Spleen (tissue), 11 donors: Measurements from ENCODE around the gene TYW1B. TPM values are rescaled to one million over a fixed set of nuclear protein-coding genes. Genes with fewer than 3 reads are reported as not detected.
"Not testable (repeated sequence)": the region's sequence is repeated elsewhere in the genome, so short reads cannot be mapped to it uniquely, and the experiment has no call there.

Experiments
- DNase-seq: peaks from one replicate; pipeline ENCODE4 v3.0.0-alpha.2; 2020
- H3K27ac ChIP-seq, 8 donors: fragments of 200-600 bp; sonication (generic) in 7 of 8; 1 replicate in 4 of 8; 2 replicates in 4 of 8; pipeline versions ENCODE4 v1.5.0 to v1.8.0; 2016 to 2021; ENCODE audit warnings: inconsistent platforms in 4 of 8, mild to moderate bottlenecking in 4 of 8, moderate library complexity in 1 of 8
- H3K27me3 ChIP-seq, 7 donors: fragments of 200-600 bp; sonication (generic) in 6 of 7; replicated peaks in 1 of 7; 1 replicate in 4 of 7; 2 replicates in 3 of 7; pipeline versions ENCODE4 v1.5.0 to v1.8.0; 2016 to 2021; ENCODE audit warnings: inconsistent platforms in 3 of 7, mild to moderate bottlenecking in 1 of 7
- H3K36me3 ChIP-seq, 6 donors: fragments of 200-600 bp; sonication (generic) in 5 of 6; 1 replicate in 4 of 6; 2 replicates in 2 of 6; pipeline versions ENCODE4 v1.5.0 to v1.8.0; 2016 to 2021; ENCODE audit warnings: inconsistent platforms in 2 of 6
- H3K4me1 ChIP-seq, 6 donors: fragments of 200-600 bp; sonication (generic) in 5 of 6; 1 replicate in 3 of 6; 2 replicates in 3 of 6; pipeline versions ENCODE4 v1.5.0 to v1.8.0; 2016 to 2021; ENCODE audit warnings: inconsistent platforms in 3 of 6
- H3K4me3 ChIP-seq, 8 donors: fragments of 200-600 bp; sonication (generic) in 7 of 8; 1 replicate in 4 of 8; 2 replicates in 4 of 8; pipeline versions ENCODE4 v1.5.0 to v1.8.0; 2016 to 2021; ENCODE audit warnings: inconsistent platforms in 4 of 8, mild to moderate bottlenecking in 4 of 8, moderate library complexity in 2 of 8
- H3K9me3 ChIP-seq, 8 donors: fragments of 200-600 bp; sonication (generic) in 7 of 8; 1 replicate in 4 of 8; 2 replicates in 4 of 8; pipeline versions ENCODE4 v1.5.0 to v1.8.0; 2016 to 2021; ENCODE audit warnings: inconsistent platforms in 4 of 8
- CTCF ChIP-seq, 11 experiments: fragments of 200-600 bp in 7 of 11; fragments of 450-650 bp in 4 of 11; sonication (generic) in 4 of 11; IDR thresholded peaks in 8 of 11; conservative IDR thresholded peaks in 3 of 11; 1 replicate in 7 of 11; 2 replicates in 4 of 11; pipeline versions ENCODE4 v1.4.0 to v1.8.0; 2016 to 2021; ENCODE audit warnings: antibody characterized with exemption in 11 of 11, inconsistent platforms in 4 of 11, mild to moderate bottlenecking in 1 of 11
- POLR2A ChIP-seq, 3 donors: fragments of 450-650 bp; IDR thresholded peaks; one replicate each; pipeline ENCODE4 v1.5.1; 2017; ENCODE audit warnings: antibody characterized with exemption in 3 of 3, mild to moderate bottlenecking in 1 of 3
- POLR2AphosphoS5 ChIP-seq, 3 donors: sonication (generic); formaldehyde crosslinking; IDR thresholded peaks; one replicate each; pipeline ENCODE4 v1.5.1; 2017; ENCODE audit warnings: antibody characterized with exemption in 3 of 3
- WGBS, 5 donors: extraction: QIAGEN DNeasy Blood & Tissue Kit in 3 of 5; methylation state at CpG; one replicate each; pipeline versions ENCODE4 v1.1.5 to v1.1.7; 2013 to 2018; 5-methylcytosine and 5-hydroxymethylcytosine counted together
- intact Hi-C: fragments of 100-400 bp; cut with DNase I; formaldehyde crosslinking; loops from one replicate; pipeline ENCODE4 v1.15.0; 2023; ENCODE audit warnings: low total_unique reads
- polyA plus RNA-seq, 3 donors: library from polyadenylated mRNA; stranded (reverse); fragments of 200-250 nt; gene quantifications; one replicate each; pipeline ENCODE4 v1.2.1, GENCODE V29; 2013
- total RNA-seq, 7 donors: library from RNA; depleted of rRNA in 3 of 7; stranded (reverse); fragments of >200 nt in 3 of 7; fragmentation: NEBNext Ultra II Directional in 4 of 7; extraction: Animal tissue kit (Norgen Biotek cat#: 25700) in 4 of 7; gene quantifications; one replicate each; pipeline versions ENCODE4 v1.1.0 to v1.2.1, GENCODE V29; 2016 to 2021
- donor health status: healthy with polysubstance abuse.
- donor health status: DM: no; HTN: no; CAD: no; lungs with moderate emphysema.
- donor health status: DM: no; HTN: no; CAD: no.
- donor health status: Bipolar disorder and iron deficiency.
- donor health status: healthy.
- donor health status: DM: no; HTN: no; CAD: no.
- donor health status: DM: yes; HTN: yes; CAD: no.

Gene TYW1B
- total and polyA plus RNA-seq, 10 donors, result 1.2 to 8.3 (median 4.1) TPM

- H3K9me3 ChIP-seq, result no peaks in the 10 kb centered on the region
- no peak for DNase-seq
- no peak overlapping the region for H3K27ac ChIP-seq
- peaks cover 0 to 7% (median 0%) of the 10 kb centered on the region in 6 donors for H3K36me3 ChIP-seq
- H3K27me3 ChIP-seq, result no peaks in the 10 kb centered on the region
- no peak overlapping the region for H3K4me3 ChIP-seq
- TF ChIP-seq CTCF (IDR thresholded peaks at IDR 0.05 in 8 of 11, conservative IDR thresholded peaks at IDR 0.05 in 3 of 11), result no peak
- TF ChIP-seq POLR2A (IDR thresholded peaks at IDR 0.05), result no peak
- TF ChIP-seq POLR2AphosphoS5 (IDR thresholded peaks at IDR 0.05), result no peak
- intact Hi-C loops, result no loop called here
- no peaks in the 10 kb centered on the region for H3K4me1 ChIP-seq
- WGBS, 5 donors, result 93 to 98% (median 97%) methylated on average over 8 of the region's 8 CpGs
These were observed 205.5 kb downstream of the TYW1B start for GRCh38 chr7:72622532-72622931.

- H3K9me3 ChIP-seq, H3K4me3 ChIP-seq, DNase-seq, H3K27me3 ChIP-seq, H3K4me1 ChIP-seq, H3K27ac ChIP-seq, H3K36me3 ChIP-seq, intact Hi-C loops: not testable (repeated sequence)
- WGBS, 5 donors, result 81 to 95% (median 89%) methylated on average over 3 of the region's 3 CpGs
These were observed 206.2 kb downstream of the TYW1B start for GRCh38 chr7:72621761-72622187.

- H3K27ac ChIP-seq, H3K4me3 ChIP-seq, DNase-seq, H3K4me1 ChIP-seq, intact Hi-C loops, H3K9me3 ChIP-seq, H3K27me3 ChIP-seq: not testable (repeated sequence)
- WGBS, 5 donors, result 82 to 100% (median 93%) methylated on average over 2 of the region's 2 CpGs
- peaks cover 0 to 16% (median 8%) of the 10 kb centered on the region in 6 donors for H3K36me3 ChIP-seq
These were observed 207.1 kb downstream of the TYW1B start for GRCh38 chr7:72620923-72621322.

- DNase-seq, H3K4me3 ChIP-seq, H3K27ac ChIP-seq, intact Hi-C loops, H3K4me1 ChIP-seq, H3K27me3 ChIP-seq: not testable (repeated sequence)
- WGBS, 5 donors, result 79 to 94% (median 85%) methylated on average over 11 of the region's 11 CpGs
- Histone ChIP-seq H3K36me3 (peaks cover 0 to 28% (median 15%) of the 10 kb centered on the region in 6 donors), H3K9me3 (peaks cover 0 to 13% (median 9%) of the 10 kb centered on the region in 8 donors)
These were observed 209.4 kb downstream of the TYW1B start for GRCh38 chr7:72618435-72619180.

GRCh38 chr7:72609761-72610160 is 218.2 kb downstream of the TYW1B start:
- 91 to 94% (median 92%) methylated on average over 5 of the region's 5 CpGs for WGBS, 5 donors
- H3K4me3 ChIP-seq, intact Hi-C loops, H3K27me3 ChIP-seq, H3K27ac ChIP-seq, H3K4me1 ChIP-seq, H3K9me3 ChIP-seq, DNase-seq: not testable (repeated sequence)
- H3K36me3 ChIP-seq, result peaks cover 0 to 29% (median 4%) of the 10 kb centered on the region in 6 donors

- DNase-seq, H3K9me3 ChIP-seq, H3K4me3 ChIP-seq, intact Hi-C loops, H3K4me1 ChIP-seq, H3K27me3 ChIP-seq, H3K27ac ChIP-seq: not testable (repeated sequence)
- peaks cover 0 to 27% (median 2%) of the 10 kb centered on the region in 6 donors for H3K36me3 ChIP-seq
These were observed 220.0 kb downstream of the TYW1B start for GRCh38 chr7:72607988-72608387.

GRCh38 chr7:72605863-72606431 is 222.1 kb downstream of the TYW1B start:
- H3K9me3 ChIP-seq, H3K4me1 ChIP-seq: not testable (repeated sequence)
- WGBS, 5 donors, result 87 to 100% (median 95%) methylated on average over 5 to 7 of the region's 7 CpGs

GRCh38 chr7:72604771-72605611 is 223.0 kb downstream of the TYW1B start:
- H3K4me1 ChIP-seq, intact Hi-C loops, H3K27ac ChIP-seq, H3K27me3 ChIP-seq, H3K4me3 ChIP-seq, DNase-seq, H3K9me3 ChIP-seq: not testable (repeated sequence)
- H3K36me3 ChIP-seq, result peaks cover 0 to 14% (median 2%) of the 10 kb centered on the region in 6 donors
- 89 to 96% (median 93%) methylated on average over 17 of the region's 17 CpGs for WGBS, 5 donors

More at GRCh38 chr7:72605863-72606431, 222.1 kb downstream of the TYW1B start:
- H3K27me3 ChIP-seq, DNase-seq, H3K4me3 ChIP-seq, H3K27ac ChIP-seq, intact Hi-C loops: not testable (repeated sequence)
- peaks cover 0 to 17% (median 2%) of the 10 kb centered on the region in 6 donors for H3K36me3 ChIP-seq

GRCh38 chr7:72603476-72603875 is 224.5 kb downstream of the TYW1B start:
- H3K36me3 ChIP-seq, result peaks cover 0 to 14% (median 2%) of the 10 kb centered on the region in 6 donors
- H3K4me3 ChIP-seq, H3K9me3 ChIP-seq, DNase-seq, H3K4me1 ChIP-seq, H3K27ac ChIP-seq, intact Hi-C loops, H3K27me3 ChIP-seq: not testable (repeated sequence)
- 94 to 98% (median 96%) methylated on average over 8 of the region's 8 CpGs for WGBS, 5 donors
